Fibroblast of the aortic adventitia (primary cell): ENCODE measurements around the gene OR10J5. TPM values are rescaled to one million over a fixed set of nuclear protein-coding genes. Genes with fewer than 3 reads are reported as not detected.
"Not testable (repeated sequence)": the region's sequence is repeated elsewhere in the genome, so short reads cannot be mapped to it uniquely, and the experiment has no call there.

Experiments used
- DNase-seq: peaks from one replicate; pipeline ENCODE4 v3.0.0-alpha.2; 2010; ENCODE audit warnings: low read depth
- H3K4me3 ChIP-seq: 2 replicates; pipeline ENCODE4 v1.5.1; 2011; ENCODE audit warnings: low read depth, mild to moderate bottlenecking, control low read depth, low read length, moderate library complexity
- total RNA-seq: library from RNA; depleted of rRNA; stranded (reverse); fragments of >200 nt; gene quantifications from 2 replicates; pipeline ENCODE4 v1.2.3, GENCODE V29; 2012; ENCODE audit warnings: low replicate concordance
- TF ChIP-seq, protein P1 (sequence below): IDR thresholded peaks from 2 replicates; pipeline ENCODE4 v1.5.1; 2011; ENCODE audit warnings: mild to moderate bottlenecking, low read length, control low read depth, inconsistent platforms; ENCODE audit not compliant: insufficient read depth

The OR10J5 gene
- total RNA-seq, 1 donor: not detected

DNA sequence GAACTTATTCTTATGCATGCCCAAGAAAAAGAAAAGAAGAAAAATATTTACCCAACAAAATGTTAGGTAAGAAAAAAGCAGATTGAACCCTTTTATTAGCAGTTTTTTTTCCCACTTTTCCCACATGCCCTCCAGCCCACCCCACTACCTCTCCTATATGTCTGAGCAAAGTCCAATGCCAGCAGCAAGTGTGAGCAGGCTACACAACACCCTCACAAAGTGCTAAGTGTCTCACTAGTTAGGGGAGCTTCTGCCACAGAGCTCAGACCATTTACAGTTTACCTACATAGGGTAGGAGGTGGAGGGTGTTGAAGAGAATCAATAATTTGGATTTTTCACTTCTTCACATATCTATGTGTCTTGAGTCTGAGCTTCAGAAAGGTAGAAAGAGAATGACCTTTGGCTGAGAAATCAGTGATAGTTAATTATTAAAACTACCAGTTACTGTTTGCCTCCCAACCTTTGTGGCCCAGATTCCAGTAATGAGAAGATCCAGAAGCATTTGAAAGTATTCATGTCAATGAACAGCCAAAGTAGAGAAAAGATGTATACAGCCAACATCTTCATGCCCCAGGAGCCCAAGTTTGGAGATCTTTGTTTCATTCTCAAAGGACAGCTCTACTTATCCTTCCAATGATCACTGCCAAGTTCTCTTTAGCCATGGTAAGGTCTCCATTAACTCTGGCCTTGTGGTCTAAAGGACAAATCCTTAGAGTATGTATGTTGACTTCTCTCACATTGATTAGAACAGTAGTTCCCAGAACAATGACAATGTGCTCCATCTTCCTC, 26.2 kb downstream of the OR10J5 start:
- TF ChIP-seq, protein P1, sequence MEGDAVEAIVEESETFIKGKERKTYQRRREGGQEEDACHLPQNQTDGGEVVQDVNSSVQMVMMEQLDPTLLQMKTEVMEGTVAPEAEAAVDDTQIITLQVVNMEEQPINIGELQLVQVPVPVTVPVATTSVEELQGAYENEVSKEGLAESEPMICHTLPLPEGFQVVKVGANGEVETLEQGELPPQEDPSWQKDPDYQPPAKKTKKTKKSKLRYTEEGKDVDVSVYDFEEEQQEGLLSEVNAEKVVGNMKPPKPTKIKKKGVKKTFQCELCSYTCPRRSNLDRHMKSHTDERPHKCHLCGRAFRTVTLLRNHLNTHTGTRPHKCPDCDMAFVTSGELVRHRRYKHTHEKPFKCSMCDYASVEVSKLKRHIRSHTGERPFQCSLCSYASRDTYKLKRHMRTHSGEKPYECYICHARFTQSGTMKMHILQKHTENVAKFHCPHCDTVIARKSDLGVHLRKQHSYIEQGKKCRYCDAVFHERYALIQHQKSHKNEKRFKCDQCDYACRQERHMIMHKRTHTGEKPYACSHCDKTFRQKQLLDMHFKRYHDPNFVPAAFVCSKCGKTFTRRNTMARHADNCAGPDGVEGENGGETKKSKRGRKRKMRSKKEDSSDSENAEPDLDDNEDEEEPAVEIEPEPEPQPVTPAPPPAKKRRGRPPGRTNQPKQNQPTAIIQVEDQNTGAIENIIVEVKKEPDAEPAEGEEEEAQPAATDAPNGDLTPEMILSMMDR: no peak
- H3K4me3 ChIP-seq: no peak overlapping the region
- no peak for DNase-seq

DNA sequence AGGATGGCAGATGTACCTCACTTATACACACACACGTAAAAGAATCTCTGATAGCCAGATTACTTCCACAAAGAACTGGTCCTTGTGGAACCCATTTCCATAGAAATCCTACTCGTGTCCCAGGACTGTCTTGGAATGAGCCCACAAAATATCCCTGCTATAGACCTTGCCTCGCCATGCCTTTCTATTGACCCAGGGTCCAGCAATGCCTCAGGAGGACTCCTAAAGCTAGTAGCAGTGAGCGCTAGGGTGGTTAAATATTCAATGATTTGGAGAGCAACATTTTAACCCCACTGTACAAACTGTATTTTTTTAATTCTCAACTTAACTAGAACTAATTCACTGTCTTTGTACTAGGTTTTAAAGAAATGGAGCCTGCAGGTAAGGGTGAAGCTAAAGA, 26.9 kb downstream of the OR10J5 start:
- no peak for DNase-seq
- TF ChIP-seq, protein P1: no peak

DNA sequence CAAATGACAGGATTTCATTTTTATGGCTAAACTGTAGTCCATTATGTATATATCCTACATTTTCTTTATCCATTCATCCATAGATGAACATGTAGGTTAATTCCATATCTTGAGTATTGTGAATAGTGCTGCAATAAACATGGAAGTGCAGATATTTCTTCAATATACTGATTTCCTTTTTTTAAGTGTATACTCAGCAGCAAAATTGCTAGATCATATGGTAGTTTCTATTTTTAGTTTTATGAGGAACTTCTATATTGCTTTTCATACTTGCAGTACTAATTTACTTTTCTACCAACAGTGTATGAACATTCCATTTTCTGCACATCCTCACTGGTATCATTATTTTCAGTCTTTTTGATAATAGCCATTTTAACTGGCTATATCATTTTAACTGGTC, 30.1 kb downstream of the OR10J5 start:
- no peak overlapping the region for H3K4me3 ChIP-seq
- TF ChIP-seq, protein P1: no peak
- no peak for DNase-seq

More for the DNA sequence above, 26.9 kb downstream of the OR10J5 start:
- no peak overlapping the region for H3K4me3 ChIP-seq

DNA sequence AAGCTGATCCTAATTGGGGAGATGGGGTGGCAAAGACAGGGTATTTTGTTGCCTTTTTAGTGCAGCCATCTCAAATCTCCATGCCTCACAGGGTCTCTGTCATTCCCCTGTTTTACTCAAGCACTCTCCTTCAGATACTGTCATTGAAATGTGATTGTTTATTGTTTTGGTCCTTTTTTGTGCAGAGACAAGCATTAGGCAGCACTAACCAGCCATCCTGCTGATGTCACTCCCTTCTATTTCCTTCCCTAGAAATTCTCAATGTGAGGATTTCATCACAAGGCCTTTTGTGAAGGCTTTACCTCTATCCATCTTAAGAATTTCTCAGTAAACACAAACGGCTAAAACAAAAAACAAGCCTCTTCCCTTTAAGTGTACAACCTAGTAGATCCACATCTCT, 34.7 kb downstream of the OR10J5 start:
- DNase-seq: no peak

DNA sequence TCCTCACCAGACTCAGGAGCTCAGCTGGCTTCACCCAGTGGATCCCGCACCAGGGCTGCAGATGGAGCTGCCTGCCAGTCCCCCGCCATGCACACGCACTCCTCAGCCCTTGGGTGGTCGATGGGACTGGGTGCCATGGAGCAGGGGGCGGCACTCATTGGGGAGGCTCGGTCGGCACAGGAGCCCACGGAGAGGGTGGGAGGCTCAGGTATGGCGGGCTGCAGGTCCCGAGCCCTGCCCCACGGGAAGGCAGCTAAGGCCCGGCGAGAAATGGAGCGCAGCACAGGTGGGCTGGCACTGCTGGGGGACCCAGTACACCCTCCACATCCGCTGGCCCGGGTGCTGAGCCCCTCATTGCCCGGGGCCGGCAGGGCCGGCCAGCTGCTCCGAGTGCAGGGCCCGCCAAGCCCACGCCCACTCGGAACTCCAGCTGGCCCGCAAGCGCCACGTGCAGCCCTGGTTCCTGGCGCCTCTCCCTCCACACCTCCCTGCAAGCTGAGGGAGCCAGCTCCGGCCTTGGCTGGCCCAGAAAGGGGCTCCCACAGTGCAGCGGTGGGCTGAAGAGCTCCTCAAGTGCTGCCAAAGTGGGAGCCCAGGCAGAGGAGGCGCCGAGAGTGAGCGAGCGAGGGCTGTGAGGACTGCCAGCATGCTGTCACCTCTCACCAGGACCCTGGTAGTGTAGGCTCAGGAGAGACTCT, 41.1 kb downstream of the OR10J5 start:
- DNase-seq: not testable (repeated sequence)

More for the DNA sequence above, 34.7 kb downstream of the OR10J5 start:
- TF ChIP-seq, protein P1: no peak
- H3K4me3 ChIP-seq: no peak overlapping the region

DNA sequence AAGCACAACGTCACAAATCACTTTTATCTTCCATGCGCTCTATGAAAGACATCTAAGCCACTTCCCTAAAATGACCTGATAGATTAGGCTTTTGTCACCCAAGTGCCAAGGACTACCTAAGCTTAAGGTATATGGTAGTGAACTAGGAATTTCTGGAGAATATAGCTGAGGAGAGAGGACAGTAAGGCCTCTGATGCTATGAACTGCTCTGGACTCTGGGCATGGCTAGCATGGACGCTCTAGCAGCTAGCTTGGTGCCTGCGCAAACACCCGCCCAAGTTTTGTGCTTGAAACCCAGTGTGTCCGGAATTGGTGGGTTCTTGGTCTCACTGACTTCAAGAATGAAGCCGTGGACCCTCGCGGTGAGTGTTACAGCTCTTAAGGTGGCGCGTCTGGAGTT, 42.5 kb downstream of the OR10J5 start:
- TF ChIP-seq, protein P1: no peak
- H3K4me3 ChIP-seq: no peak overlapping the region
- no peak for DNase-seq

More for the DNA sequence above, 41.1 kb downstream of the OR10J5 start:
- not testable (repeated sequence) for H3K4me3 ChIP-seq

DNA sequence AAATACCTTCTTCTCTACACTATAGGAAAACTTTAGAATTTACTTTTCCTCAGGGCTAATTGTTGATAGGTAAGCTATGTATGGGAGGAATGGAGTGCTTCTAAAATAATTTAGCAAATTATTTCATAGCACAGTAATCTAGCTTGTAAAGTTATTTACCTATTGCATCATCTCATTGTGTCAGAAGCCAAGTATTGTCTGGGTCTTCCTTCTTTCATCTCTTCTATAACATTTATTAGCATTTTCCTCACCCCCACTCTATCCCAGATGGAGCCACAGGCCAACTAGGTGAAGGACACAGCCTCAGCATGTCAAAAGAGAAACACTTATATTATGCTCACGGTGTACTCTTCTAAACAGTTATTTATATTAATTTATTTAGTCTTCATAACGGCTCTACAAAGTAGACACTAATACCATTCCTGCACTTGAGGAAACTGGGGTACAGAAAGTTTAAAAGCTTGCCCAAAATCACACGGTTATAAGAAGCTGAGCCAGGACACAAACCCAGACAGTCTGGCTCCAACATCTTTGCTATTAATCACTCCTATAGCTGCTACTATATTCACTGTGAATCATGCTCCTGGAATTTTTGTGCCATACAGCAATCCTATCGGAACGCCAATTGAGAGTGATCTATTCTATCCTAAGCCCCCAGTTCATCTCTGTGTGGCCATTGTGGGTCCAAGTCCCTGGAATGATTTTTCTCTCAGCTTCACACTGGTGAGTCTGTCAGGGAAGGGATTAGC, 43.1 kb downstream of the OR10J5 start:
- no peak overlapping the region for H3K4me3 ChIP-seq
- TF ChIP-seq, protein P1: no peak
- no peak for DNase-seq
